Hepatic stellate cell (primary cell): ENCODE measurements around the gene BAG1.

Source experiments
- DNase-seq: peaks from one replicate; pipeline ENCODE4 v3.0.0; 2011; ENCODE audit warnings: low spot score

BAG1 gene

GRCh38 chr9:33241298-33241697, 23.2 kb downstream of the BAG1 start:
- DNase-seq: no peak

- DNase-seq: peak; percentile 22
Measured at GRCh38 chr9:33239921-33240320, 24.6 kb downstream of the BAG1 start, which contains the start of gene SPINK4. SPINK4 (plus strand) TSS chr9:33240167; CDS start chr9:33240209, 42 bp downstream.

GRCh38 chr9:33236571-33236970, 27.9 kb downstream of the BAG1 start:
- no peak for DNase-seq

GRCh38 chr9:33234511-33235467, 29.7 kb downstream of the BAG1 start:
- DNase-seq: no peak

- DNase-seq: peak; percentile 78
Measured at GRCh38 chr9:33233626-33234342, 30.7 kb downstream of the BAG1 start.

- no peak for DNase-seq
Measured at GRCh38 chr9:33232815-33233214, 31.7 kb downstream of the BAG1 start.

GRCh38 chr9:33231623-33231942, 32.9 kb downstream of the BAG1 start:
- DNase-seq: no peak

GRCh38 chr9:33230756-33231622, 33.5 kb downstream of the BAG1 start:
- DNase-seq: no peak

GRCh38 chr9:33229359-33230114, 35.0 kb downstream of the BAG1 start:
- no peak for DNase-seq

GRCh38 chr9:33228606-33229005, 35.9 kb downstream of the BAG1 start:
- DNase-seq: no peak

GRCh38 chr9:33227741-33228140, 36.8 kb downstream of the BAG1 start:
- DNase-seq: no peak

- DNase-seq: no peak
Measured at GRCh38 chr9:33227008-33227398, 37.5 kb downstream of the BAG1 start.

GRCh38 chr9:33225319-33226147, 39.0 kb downstream of the BAG1 start:
- DNase-seq: no peak

GRCh38 chr9:33223696-33224095, 40.8 kb downstream of the BAG1 start:
- no peak for DNase-seq

GRCh38 chr9:33222031-33222430, 42.5 kb downstream of the BAG1 start:
- no peak for DNase-seq

- no peak for DNase-seq
Measured at GRCh38 chr9:33221568-33221884, 43.0 kb downstream of the BAG1 start.

- DNase-seq: no peak
Measured at GRCh38 chr9:33220681-33221567, 43.6 kb downstream of the BAG1 start.

GRCh38 chr9:33211695-33212393, 52.7 kb downstream of the BAG1 start:
- DNase-seq: no peak
